Left hindlimb (tissue), 1 donor: ENCODE data around the gene XPO5.
"Not testable (repeated sequence)": the region's sequence is repeated elsewhere in the genome, so short reads cannot be mapped to it uniquely, and the experiment has no call there.

ENCODE experiments used
- DNase-seq: peaks from one replicate; pipeline ENCODE4 v3.0.0-alpha.2; 2018

Gene XPO5

DNA sequence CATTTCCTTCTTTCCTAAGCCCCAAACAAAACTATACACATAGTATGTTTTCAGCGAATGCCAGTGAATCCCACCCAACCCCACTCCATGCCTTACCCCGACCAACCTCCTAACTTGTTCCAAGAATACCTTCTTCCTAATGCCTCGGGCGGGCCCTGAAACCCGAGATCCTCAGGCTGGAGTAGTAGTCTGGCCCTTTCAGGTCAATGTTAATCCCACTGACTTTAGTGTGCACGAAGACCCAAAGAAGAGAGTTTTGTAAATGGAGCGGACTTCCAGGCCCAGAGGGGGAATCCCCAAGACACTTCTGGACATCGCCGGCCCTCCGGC, 59.5 kb downstream of the XPO5 start:
- DNase-seq, result no peak

DNA sequence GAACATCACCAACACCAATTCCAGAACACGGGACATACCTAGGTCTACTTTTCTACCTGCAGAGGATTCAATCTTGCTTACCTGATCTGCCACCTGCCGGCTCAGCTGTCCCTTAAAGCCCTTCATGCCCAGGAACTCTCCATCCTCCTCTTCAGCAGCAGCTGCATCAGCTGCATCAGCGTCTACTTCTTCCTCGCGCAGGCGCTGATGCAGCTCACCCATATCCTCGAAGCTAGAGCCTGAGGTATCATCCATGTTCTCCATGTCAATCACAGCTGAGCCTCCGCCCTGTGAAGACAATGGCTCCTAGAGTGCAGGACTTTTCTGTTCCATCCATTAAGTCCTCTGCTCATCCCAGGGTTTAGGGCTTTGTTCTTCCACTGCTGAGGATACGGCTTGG, 60.0 kb downstream of the XPO5 start:
- no peak for DNase-seq

- DNase-seq, result no peak
These were observed 63.9 kb downstream of the XPO5 start for GRCh38 chr6:43511824-43512415.

DNA sequence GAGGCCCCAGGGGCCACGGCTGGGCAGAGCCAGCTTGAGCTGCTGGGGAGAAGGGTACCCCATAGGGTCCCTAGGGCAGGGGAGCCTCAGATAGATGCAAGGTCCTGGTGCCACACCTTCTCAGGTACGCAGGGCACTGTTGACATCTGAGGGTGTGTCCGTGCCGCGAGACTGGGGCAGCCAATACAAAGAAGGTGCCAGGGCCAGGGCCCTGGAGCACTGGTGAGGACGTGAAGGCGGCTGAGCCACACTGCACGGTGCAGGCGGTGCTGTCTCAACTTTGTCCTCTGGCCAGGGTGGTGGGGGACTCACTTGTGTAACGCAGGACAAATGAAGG, 65.0 kb downstream of the XPO5 start:
- no peak for DNase-seq

- peak; percentile 90 for DNase-seq
These were observed 65.6 kb downstream of the XPO5 start, which contains the start of gene LRRC73 for GRCh38 chr6:43509984-43510826. Gene LRRC73 (minus strand): TSS chr6:43510346. CDS start chr6:43509785, 561 bp downstream.

- no peak for DNase-seq
These were observed 66.5 kb downstream of the XPO5 start for GRCh38 chr6:43509142-43509983.

- no peak for DNase-seq
These were observed 67.2 kb downstream of the XPO5 start for GRCh38 chr6:43508481-43509141.

- peak; percentile 79 for DNase-seq
These were observed 69.0 kb downstream of the XPO5 start for GRCh38 chr6:43506667-43507471.

DNA sequence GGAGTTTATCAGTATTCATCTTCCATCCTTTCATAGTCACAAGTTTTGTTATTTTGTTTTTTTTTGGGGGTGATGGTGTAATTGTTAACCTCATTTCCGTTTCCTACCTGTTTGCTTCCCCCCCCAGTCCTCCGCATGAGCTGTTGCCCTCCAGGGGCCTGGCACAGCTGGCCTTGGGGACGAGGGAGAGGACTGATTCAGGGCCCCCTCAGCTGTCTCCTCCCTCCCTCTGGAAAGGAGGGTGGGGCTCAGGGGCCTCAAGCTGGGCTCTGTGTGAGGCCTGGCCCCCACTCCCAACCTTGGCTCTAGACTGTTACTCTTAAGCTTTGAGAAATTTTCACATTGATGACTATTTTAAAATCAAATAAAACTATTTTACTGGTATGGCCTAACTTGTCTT, 69.7 kb downstream of the XPO5 start:
- no peak for DNase-seq

GRCh38 chr6:43505718-43506117, 70.1 kb downstream of the XPO5 start:
- DNase-seq, result no peak

DNA sequence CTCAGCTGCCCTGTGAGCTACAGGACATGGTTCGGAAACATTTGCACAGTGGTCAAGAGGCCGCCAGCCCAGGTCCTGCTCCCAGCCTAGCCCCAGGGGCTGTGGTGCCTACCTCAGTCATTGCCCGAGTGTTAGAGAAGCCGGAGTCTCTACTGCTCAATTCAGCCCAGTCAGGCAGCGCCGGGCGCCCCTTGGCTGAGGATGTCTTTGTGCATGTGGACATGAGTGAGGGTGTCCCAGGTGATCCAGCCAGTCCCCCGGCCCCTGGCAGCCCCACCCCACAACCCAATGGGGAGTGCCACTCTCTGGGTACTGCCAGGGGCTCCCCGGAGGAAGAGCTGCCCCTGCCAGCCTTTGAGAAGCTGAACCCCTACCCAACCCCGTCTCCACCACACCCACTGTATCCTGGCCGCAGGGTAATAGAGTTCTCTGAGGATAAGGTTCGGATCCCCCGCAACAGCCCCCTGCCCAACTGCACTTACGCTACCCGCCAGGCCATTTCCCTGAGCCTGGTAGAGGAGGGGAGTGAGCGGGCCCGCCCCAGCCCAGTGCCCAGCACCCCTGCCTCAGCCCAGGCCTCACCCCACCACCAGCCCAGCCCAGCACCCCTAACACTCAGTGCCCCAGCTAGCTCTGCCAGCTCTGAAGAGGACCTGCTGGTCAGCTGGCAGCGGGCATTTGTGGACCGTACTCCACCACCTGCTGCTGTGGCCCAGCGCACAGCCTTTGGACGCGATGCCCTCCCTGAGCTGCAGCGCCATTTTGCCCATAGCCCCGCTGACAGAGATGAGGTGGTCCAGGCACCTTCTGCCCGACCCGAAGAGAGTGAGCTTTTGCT, 70.9 kb downstream of the XPO5 start:
- no peak for DNase-seq

DNA sequence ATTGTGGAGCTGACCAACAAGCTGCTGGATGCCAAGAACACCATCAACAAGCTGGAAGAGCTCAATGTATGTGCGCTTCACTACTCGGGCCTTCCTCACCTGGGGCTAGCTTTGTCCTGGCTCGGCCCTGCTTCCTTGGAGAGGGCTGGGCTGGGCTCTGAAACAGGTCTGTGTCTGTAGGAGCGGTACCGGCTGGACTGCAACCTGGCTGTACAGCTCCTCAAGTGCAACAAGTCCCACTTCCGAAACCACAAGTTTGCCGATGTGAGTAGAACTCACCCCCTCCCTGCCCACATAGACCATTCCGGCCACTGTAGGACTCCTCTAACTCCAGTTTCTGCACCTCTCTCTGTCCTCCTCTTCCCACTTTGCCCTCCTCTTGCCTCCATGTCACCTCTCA, 72.4 kb downstream of the XPO5 start:
- DNase-seq, result no peak

DNA sequence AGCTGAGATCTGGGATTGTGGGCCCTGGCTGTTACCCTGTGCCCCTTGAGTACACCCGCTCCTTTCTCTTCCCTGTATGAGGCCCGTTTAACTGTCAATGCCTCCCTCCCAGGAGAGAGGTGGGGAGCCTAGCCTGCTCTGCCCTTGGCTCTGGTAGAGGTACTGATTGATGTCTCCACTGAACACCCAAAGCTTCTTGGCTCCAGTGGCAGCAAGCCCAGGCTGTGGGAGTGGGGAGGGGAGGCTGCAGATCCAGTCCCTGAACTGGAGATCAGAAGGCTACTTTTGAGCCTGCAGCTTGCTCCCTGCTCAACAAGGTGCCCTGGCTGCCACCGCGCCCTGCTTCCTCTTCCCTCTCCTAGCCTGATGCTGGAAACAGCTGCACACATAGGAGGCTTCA, 73.2 kb downstream of the XPO5 start:
- no peak for DNase-seq

DNA sequence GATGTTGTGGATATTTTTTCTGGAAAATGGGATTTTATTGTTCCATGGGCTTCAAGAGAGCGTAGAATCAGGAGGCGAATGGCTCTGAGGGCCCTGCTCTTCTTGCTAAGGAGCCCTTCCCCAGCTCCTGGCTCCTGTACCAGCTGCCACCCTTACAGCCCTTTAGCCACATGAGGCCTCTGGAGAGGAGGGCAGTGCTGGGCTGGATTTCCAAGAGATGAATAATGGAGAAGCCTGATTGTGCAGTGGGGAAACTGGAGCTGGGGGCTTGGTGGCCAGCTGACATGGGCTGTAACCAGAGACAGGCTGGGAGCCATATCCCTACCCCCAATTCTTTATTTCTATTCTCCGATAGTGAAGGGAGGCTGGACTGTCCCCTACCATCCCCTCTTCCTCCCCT, 74.9 kb downstream of the XPO5 start:
- no peak for DNase-seq

- no peak for DNase-seq
These were observed 76.6 kb downstream of the XPO5 start for GRCh38 chr6:43499028-43499815.

DNA sequence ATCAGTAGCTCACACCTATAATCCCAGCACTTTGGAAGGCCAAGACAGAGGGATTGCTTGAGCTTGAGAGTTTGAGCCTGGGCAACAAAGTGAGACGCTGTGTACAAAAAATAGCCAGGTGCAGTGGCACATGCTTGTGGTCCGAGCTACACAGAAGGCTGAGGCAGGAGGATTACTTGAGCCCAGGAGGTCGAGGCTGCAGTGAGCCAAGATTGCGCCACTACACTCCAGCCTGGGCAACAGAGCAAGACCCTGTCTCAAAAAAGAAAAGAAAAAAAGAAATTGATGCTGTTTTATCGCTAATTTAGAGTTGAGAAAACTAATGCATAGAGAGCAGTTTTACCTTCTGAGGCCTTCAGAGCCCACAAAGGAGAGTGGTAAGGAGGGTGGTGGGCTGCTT, 77.5 kb downstream of the XPO5 start:
- DNase-seq, result not testable (repeated sequence)

- DNase-seq, result no peak
These were observed 78.1 kb downstream of the XPO5 start for GRCh38 chr6:43497689-43498088.

GRCh38 chr6:43497129-43497396, 78.8 kb downstream of the XPO5 start:
- DNase-seq, result no peak

- DNase-seq, result no peak
These were observed 79.3 kb downstream of the XPO5 start for GRCh38 chr6:43496370-43497128.

DNA sequence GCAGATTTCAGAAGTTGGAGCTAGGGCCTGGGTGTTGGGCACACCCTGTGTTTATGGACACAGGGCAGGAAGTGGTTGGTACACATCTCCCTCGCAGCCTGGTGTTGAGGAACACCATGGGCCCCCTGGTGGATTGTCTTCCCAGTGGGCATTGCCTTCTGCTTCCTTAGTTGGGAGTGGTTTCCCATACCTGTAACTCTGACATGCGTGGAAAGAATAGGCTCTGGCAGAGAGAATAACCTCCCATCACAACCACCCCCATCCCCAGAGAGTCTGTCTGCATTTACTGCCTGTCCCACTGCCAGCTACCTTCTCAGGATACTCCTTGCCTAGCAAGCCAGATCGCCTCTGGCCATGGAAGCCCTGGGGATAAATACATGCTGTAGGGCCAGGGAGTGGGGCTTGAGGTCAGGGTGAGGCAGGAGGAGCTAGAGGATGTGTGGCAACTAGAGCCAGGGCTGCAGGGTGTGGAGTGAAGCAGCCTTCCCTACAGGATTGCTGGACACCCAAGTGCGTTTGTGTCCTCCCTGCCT, 80.4 kb downstream of the XPO5 start:
- no peak for DNase-seq
